Activated T-helper 1 cell treated with anti-CD3 and anti-CD28 coated beads, Interleukin-2, amount 50 U/mL, for 16 hours (primary cell): ENCODE results near the gene AMOT.

Source experiments
- DNase-seq, 2 donors: peaks; one replicate each; pipeline ENCODE4 v3.0.0-alpha.2; 2020; ENCODE audit warnings: low read depth in 1 of 2, low spot score in 1 of 2

The AMOT gene

GRCh38 chrX:112839856-112840255, 775 bp downstream of the AMOT start:
- no peak for DNase-seq

GRCh38 chrX:112837531-112837930, 3.1 kb downstream of the AMOT start:
- DNase-seq, result no peak

GRCh38 chrX:112835019-112835418, 5.6 kb downstream of the AMOT start:
- no peak for DNase-seq

GRCh38 chrX:112834031-112834845, 6.4 kb downstream of the AMOT start:
- no peak for DNase-seq

- DNase-seq, result no peak
Measured at GRCh38 chrX:112832481-112833095, 8.0 kb downstream of the AMOT start.

- no peak for DNase-seq
Measured at GRCh38 chrX:112830540-112830939, 10.1 kb downstream of the AMOT start.

- DNase-seq, result no peak
Measured at GRCh38 chrX:112827292-112827903, 13.2 kb downstream of the AMOT start.

- DNase-seq, result no peak
Measured at GRCh38 chrX:112826023-112826422, 14.6 kb downstream of the AMOT start.

GRCh38 chrX:112822892-112823291, 17.7 kb downstream of the AMOT start:
- no peak for DNase-seq

- no peak for DNase-seq
Measured at GRCh38 chrX:112820364-112821268, 20.0 kb downstream of the AMOT start.

- DNase-seq, result no peak
Measured at GRCh38 chrX:112819813-112820212, 20.8 kb downstream of the AMOT start.

- no peak for DNase-seq
Measured at GRCh38 chrX:112819008-112819640, 21.5 kb downstream of the AMOT start.

GRCh38 chrX:112818114-112819007, 22.3 kb downstream of the AMOT start:
- DNase-seq, result no peak

GRCh38 chrX:112816908-112817307, 23.7 kb downstream of the AMOT start:
- no peak for DNase-seq

- DNase-seq, result no peak
Measured at GRCh38 chrX:112814496-112814895, 26.1 kb downstream of the AMOT start.

- no peak for DNase-seq
Measured at GRCh38 chrX:112812741-112813140, 27.9 kb downstream of the AMOT start.

GRCh38 chrX:112808651-112809195, 31.9 kb downstream of the AMOT start:
- no peak for DNase-seq

- DNase-seq, result no peak
Measured at GRCh38 chrX:112808007-112808406, 32.6 kb downstream of the AMOT start.

GRCh38 chrX:112803060-112803459, 37.6 kb downstream of the AMOT start:
- no peak for DNase-seq

- no peak for DNase-seq
Measured at GRCh38 chrX:112802541-112802940, 38.1 kb downstream of the AMOT start.
